NCI-H345 (cell line): ENCODE measurements around the gene KRTAP1-3.
"Not testable (repeated sequence)": the region's sequence is repeated elsewhere in the genome, so short reads cannot be mapped to it uniquely, and the experiment has no call there.

Experiments used
- DNase-seq: peaks from one replicate; lab custom pipeline; 2025; lab: John Stamatoyannopoulos, UW

KRTAP1-3 gene

DNA sequence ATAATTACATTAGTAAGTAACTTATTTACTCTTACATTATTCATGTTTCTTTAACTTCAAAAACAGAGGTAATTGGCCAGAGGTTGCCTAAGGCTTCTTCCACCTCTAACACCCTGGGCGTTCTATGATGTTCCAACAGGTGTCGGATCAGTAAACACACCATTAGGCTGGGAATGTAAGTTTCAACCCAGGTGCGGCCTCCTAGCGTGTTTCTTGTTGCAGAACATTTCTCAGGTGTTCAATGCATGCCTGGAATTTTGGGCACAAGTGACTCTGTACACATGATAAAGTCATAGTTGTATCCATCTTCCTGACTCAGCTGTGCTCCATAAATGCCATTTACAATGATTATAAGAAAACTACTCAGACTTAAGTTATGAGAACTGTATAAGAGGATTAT is 19.4 kb upstream of the KRTAP1-3 start:
- DNase-seq, result no peak

DNA sequence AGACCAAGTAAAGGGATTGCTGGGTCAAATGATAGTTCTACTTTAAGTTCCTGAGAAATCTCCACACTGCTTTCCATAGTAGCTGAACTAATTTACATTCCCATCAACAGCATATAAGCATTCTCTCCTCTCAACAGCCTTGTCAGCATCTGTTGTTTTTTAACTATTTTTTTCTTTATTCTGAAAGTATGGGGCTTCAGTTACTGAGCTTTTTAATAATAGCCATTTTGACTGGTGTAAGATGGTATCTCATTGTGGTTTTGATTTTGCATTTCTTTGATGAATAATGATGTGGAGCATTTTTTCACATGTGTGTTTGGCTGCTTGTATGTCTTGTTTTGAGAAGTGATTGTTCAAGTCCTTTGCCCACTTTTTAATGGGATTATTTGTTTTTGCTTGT is 17.9 kb upstream of the KRTAP1-3 start:
- DNase-seq, result no peak

DNA sequence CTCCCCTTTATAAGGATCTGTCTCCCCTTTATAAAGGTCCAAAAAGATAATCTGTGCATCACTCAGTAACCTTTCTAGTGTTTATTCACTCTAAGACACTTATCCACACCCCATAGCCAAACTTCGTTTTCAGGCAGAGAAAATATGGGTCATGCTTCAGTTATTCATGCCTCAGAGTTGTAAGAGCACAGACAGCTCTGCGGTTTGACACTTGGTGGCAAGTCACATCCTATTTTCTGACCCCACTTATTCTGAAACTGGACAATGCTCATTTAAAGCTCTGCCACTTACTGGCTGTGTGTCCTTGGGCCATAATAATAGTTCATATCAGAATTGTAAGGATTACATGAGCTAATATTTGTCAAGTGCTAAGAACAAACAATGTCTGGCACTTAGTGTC is 14.4 kb upstream of the KRTAP1-3 start:
- DNase-seq, result no peak

DNA sequence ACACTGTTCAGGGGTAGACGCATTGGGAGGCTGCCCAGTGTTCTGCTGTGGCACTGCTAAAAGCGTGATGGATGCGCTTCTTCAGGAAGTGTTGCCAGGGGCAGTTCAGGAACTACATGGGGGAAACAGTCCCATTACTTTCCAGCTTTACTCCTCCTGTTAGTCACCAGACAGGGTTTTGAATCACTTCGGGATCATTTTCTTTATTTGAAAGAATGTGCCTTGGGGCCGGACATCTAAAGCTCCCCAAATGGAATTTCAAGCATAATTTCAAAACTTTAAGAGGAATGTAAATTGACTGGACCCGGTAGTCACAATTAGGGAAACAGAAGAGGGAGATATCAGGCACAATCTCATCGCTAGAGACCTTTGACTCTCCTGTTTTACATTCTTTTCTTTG is 13.8 kb upstream of the KRTAP1-3 start:
- DNase-seq, result no peak

DNA sequence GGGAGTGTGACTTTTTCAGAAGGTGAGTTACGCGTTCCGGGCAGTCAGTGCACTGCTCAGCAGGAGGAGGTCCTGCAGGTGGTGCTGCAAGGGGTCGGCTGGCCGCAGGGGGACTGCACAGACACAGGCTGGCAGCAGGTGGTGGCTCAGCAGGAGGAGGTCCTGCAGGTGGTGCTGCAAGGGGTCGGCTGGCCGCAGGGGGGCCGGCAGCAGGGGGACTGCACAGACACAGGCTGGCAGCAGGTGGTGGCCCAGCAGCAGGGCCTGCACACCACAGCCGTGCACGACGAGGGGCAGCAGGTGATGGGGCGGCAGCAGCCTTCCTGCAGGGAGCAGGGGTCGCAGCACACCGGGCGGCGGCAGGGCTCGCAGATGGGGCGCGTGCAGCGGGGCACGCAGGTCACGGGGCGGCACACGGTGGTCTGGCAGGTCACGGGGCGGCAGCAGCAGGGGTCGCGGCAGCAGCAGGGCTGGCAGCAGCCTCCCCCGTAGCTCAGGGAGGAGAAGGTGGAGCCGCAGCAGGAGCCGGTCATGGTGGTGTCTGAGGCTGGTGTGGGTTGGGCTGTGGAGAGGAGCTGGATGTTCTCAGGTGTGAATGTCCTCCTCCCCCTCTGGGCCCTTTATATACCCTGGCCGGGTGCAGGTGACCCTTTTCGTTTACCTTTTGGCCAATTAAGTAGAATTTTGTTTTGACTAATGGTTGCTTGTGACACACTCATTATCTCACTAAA is 12.2 kb upstream of the KRTAP1-3 start, which contains the start of gene KRTAP2-1:
KRTAP2-1 (minus strand) TSS at position 582 of the 731 bp plus-strand sequence; CDS start at position 533, 49 bp downstream.
- DNase-seq, result not testable (repeated sequence)

DNA sequence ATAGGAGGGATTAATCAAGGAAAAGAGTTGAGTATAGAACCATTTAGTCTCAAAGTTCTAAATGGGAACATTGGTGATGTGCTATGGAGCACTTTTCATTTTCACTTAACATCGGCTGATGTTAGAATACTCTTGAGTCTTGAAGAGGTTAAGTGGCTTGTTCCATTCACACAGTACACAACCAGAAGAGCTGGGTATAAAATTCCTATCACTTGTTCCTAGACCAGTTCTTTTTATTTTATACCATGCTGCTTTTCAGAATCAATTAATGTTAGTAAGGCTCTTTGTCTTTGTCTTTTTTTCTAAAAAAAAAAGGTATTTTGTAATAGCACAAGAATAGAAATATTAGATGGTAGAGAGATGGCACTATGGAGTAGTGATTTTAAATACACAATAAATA is 8.3 kb upstream of the KRTAP1-3 start:
- DNase-seq, result no peak

- peak; percentile 31 for DNase-seq
Measured at GRCh38 chr17:41040783-41041571, 6.3 kb upstream of the KRTAP1-3 start, which contains the start of gene KRTAP1-1. Gene KRTAP1-1 (minus strand): TSS chr17:41041450. CDS start chr17:41041397, 53 bp downstream.

- DNase-seq, result no peak
Measured at GRCh38 chr17:41037853-41038350, 3.2 kb upstream of the KRTAP1-3 start.

GRCh38 chr17:41029633-41030245 is 4.9 kb downstream of the KRTAP1-3 start, which contains the start of gene KRTAP1-4:
Gene KRTAP1-4 (minus strand): TSS chr17:41030195. CDS start chr17:41030078, 117 bp downstream.
- DNase-seq, result no peak

DNA sequence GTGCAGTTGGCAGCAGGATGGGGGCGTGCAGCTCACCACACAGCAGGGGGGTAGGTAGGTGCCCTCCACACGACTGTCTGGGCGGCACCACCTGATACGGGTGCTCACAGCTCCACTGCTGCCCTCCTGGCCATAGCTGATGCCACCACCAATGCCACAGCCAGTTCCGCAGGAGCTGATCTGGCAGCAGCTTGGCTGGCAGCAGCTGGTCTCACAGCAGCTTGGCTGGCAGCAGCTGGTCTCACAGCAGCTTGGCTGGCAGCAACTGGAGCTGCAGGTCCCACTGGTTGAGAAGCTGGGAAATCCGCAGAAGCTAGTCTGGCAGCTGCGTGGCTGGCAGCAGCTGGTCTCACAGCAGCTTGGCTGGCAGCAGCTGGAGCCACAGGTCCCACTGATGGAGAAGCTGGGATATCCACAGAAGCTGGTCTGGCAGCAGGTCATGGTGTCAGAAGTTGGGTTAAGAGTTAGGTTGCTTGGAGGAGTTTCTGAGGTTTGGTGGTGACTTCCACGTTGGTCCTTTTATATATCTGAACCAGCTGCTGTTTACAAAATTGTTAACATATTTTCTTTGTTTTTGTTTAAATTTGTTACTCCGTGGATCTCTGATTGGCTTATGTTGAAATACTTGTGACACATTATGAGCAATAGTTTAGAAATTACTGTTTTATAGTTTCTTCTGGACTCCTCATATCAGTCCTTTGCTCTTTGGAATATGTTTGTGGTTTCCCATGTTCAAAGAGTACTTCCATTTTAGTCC is 7.8 kb downstream of the KRTAP1-3 start, which contains the start of gene KRTAP1-5:
KRTAP1-5 (minus strand) TSS at position 494 of the 757 bp plus-strand sequence; CDS start at position 441, 53 bp downstream.
- DNase-seq, result no peak

DNA sequence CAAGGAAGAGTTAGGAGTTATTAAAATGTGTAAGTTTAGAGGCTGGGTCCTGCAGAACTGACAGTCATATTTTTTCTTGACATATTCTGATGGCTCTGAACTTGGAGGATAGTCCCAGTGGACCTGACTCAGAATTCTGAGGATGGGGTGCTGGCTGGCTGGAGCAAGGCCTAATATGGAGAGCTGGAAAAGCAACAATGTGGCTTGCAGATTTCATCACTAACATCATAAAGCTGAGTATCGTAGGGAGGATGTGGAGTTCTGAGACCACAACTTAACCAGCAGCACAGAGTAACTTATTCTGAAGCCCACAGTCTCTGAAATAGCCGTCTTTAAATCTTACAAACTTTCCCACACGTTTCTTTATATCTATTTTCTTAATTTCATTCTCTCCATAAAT is 10.0 kb downstream of the KRTAP1-3 start:
- no peak for DNase-seq

- no peak for DNase-seq
Measured at GRCh38 chr17:41020336-41020735, 14.3 kb downstream of the KRTAP1-3 start.

- DNase-seq, result no peak
Measured at GRCh38 chr17:41019415-41019814, 15.3 kb downstream of the KRTAP1-3 start.

- no peak for DNase-seq
Measured at GRCh38 chr17:41018541-41018940, 16.1 kb downstream of the KRTAP1-3 start.

DNA sequence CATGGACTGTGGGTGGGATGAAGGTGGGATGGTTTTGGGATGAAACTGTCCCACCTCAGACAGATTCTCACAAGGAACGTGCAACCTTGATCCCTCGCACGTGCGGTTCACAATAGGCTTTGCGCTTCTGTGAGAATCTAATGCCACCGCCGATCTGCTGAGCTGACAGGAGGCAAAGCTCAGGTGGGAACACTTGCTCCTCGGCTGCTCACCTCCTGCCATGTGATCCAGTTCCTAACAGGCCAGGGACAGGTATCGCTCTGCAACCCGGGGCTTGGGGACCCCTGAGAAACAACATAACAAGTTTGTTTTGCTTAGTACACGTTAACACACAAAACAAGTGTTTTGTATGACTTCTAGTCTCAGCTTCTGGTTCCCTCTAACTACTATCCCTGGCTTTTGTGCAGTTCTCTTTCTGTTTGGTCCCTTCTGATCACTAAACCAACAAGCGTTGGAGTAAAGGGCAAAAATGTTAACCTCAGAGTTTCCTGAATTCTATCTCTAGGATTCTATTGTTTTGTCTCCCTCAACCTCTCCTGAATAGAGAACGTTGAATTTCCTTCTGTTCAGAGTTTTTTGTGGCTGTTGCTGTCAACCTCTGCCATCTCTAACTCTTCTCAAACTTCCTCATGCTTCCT is 18.0 kb downstream of the KRTAP1-3 start:
- DNase-seq, result no peak

GRCh38 chr17:41015454-41015853 is 19.2 kb downstream of the KRTAP1-3 start:
- DNase-seq, result no peak

DNA sequence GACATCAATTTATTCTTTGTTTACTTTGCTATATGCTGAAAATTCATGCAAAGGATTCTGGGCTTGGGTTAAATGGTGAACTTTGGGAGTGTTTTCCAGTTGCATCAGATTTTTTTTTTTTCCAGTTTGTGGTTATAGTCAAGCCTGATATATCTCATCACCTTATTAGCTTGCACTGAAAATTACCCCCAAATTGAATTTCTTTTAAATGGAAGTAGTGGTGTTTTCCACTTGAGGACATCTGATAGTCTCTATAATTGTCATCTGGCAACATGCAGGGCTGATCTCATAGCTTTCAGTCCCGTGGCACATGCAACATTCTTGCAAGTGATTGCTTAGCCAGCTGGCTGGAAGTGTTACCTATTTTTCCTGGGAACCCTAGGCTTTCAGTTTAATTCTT is 21.1 kb downstream of the KRTAP1-3 start:
- DNase-seq, result no peak

GRCh38 chr17:41013181-41013580 is 21.5 kb downstream of the KRTAP1-3 start:
- DNase-seq, result no peak

DNA sequence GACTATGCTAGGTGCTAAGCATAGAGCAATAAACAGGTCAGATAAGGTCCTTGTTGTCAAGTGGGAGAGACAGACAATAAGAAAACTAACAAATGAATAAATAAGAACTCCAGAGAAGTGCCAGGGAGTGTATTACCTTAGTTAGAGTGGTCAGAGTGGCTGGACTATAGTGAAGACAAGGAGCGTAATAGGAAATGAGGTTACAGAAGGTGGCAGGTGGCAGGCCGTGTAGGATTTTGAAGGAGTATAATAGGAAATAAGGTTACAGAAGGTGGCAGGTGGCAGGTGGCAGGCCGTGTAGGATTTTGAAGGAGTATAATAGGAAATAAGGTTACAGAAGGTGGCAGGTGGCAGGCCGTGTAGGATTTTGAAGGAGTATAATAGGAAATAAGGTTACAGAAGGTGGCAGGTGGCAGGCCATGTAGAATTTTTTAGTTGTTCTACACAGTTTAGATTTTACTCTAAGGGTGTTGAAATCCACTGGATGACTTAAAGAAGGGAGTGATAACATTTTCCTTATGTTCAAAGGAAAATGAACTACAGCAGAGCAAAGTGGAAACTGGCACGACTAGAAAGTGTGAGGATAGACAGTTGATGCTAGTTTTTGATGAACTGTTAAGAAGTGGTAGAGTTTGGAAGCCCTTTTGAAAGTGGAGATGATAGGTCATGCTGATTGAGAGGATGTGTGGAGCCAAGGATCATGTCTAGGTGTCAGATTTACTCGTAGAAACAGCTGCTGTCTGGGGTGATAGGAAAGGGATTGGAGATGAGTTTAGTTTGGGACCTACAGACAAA is 22.2 kb downstream of the KRTAP1-3 start:
- no peak for DNase-seq

- no peak for DNase-seq
Measured at GRCh38 chr17:41010441-41010840, 24.2 kb downstream of the KRTAP1-3 start.
